H9 (cell line): ENCODE data around the gene CDK5. TPM values are rescaled to one million over a fixed set of nuclear protein-coding genes. Genes with fewer than 3 reads are reported as not detected.

Experiments used
- DNase-seq: peaks from one replicate; pipeline ENCODE4 v3.0.0-alpha.2; 2017
- H2AFZ ChIP-seq: one replicate; pipeline ENCODE4 v1.6.1; 2013; ENCODE audit warnings: mild to moderate bottlenecking, low read length, control low read depth, moderate library complexity
- H2AK5ac ChIP-seq: 2 replicates; pipeline ENCODE4 v1.6.1; 2013; ENCODE audit warnings: low read length, control low read depth, mixed read lengths; ENCODE audit not compliant: insufficient read length
- H2BK120ac ChIP-seq: one replicate; pipeline ENCODE4 v1.6.1; 2013; ENCODE audit warnings: low read depth, mild to moderate bottlenecking, low read length, control low read depth, inconsistent platforms; ENCODE audit not compliant: poor library complexity, severe bottlenecking
- H2BK12ac ChIP-seq: 2 replicates; pipeline ENCODE4 v1.6.1; 2013; ENCODE audit warnings: low read length, control low read depth, mixed read lengths, low read depth; ENCODE audit not compliant: insufficient read length
- H2BK15ac ChIP-seq: 2 replicates; pipeline ENCODE4 v1.6.1; 2013; ENCODE audit warnings: low read depth, low read length, control low read depth
- H2BK20ac ChIP-seq: one replicate; pipeline ENCODE4 v1.6.1; 2013; ENCODE audit warnings: low read depth, mild to moderate bottlenecking, low read length, control low read depth, inconsistent platforms; ENCODE audit not compliant: poor library complexity, severe bottlenecking
- H2BK5ac ChIP-seq: 2 replicates; pipeline ENCODE4 v1.6.1; 2013; ENCODE audit warnings: low read length, control low read depth, mixed read lengths; ENCODE audit not compliant: insufficient read length
- H3K14ac ChIP-seq: 2 replicates; pipeline ENCODE4 v1.6.1; 2013; ENCODE audit warnings: low read length, control low read depth; ENCODE audit not compliant: insufficient read depth
- H3K18ac ChIP-seq: 2 replicates; pipeline ENCODE4 v1.6.1; 2013; ENCODE audit warnings: low read depth, mild to moderate bottlenecking, mixed read lengths, low read length, control low read depth; ENCODE audit not compliant: insufficient read length
- H3K23ac ChIP-seq: 2 replicates; pipeline ENCODE4 v1.6.1; 2013; ENCODE audit warnings: low read length, control low read depth, mixed read lengths, low read depth; ENCODE audit not compliant: insufficient read length
- H3K23me2 ChIP-seq: 2 replicates; pipeline ENCODE4 v1.6.1; 2013; ENCODE audit warnings: low read depth, mild to moderate bottlenecking, mixed read lengths, low read length, control low read depth; ENCODE audit not compliant: insufficient read length, poor library complexity, severe bottlenecking
- H3K27ac ChIP-seq: 2 replicates; pipeline ENCODE4 v1.5.1; 2013; ENCODE audit warnings: low read length, control low read depth, mixed read lengths, low read depth; ENCODE audit not compliant: insufficient read length
- H3K27me3 ChIP-seq: 2 replicates; pipeline ENCODE4 v1.6.1; 2013; ENCODE audit warnings: low read length, control low read depth, inconsistent platforms; ENCODE audit not compliant: insufficient read depth
- H3K4ac ChIP-seq: 2 replicates; pipeline ENCODE4 v1.6.1; 2013; ENCODE audit warnings: low read depth, mild to moderate bottlenecking, control low read depth, inconsistent platforms, low read length, moderate library complexity
- H3K4me1 ChIP-seq: 2 replicates; pipeline ENCODE4 v1.6.1; 2013; ENCODE audit warnings: low read length, control low read depth, inconsistent platforms; ENCODE audit not compliant: insufficient read depth
- H3K4me2 ChIP-seq: 2 replicates; pipeline ENCODE4 v1.6.1; 2013; ENCODE audit warnings: low read length, control low read depth, mixed read lengths; ENCODE audit not compliant: insufficient read length, insufficient read depth
- H3K56ac ChIP-seq: 2 replicates; pipeline ENCODE4 v1.6.1; 2013; ENCODE audit warnings: low read depth, mild to moderate bottlenecking, mixed read lengths, low read length, control low read depth; ENCODE audit not compliant: insufficient read length
- H3K79me1 ChIP-seq: 2 replicates; pipeline ENCODE4 v1.6.1; 2013; ENCODE audit warnings: low read depth, mild to moderate bottlenecking, moderate library complexity, low read length, control low read depth, inconsistent platforms; ENCODE audit not compliant: insufficient read depth, poor library complexity, severe bottlenecking
- H3K79me2 ChIP-seq: 2 replicates; pipeline ENCODE4 v1.6.1; 2013; ENCODE audit warnings: low read length, control low read depth, inconsistent platforms; ENCODE audit not compliant: insufficient read depth
- H3K9ac ChIP-seq: 2 replicates; pipeline ENCODE4 v1.6.1; 2013; ENCODE audit warnings: low read length, control low read depth, mixed read lengths; ENCODE audit not compliant: insufficient read length; ENCODE audit errors: extremely low read depth
- H3K9me3 ChIP-seq: one replicate; pipeline ENCODE4 v1.6.1; 2013; ENCODE audit warnings: low read depth, low read length, inconsistent platforms; ENCODE audit not compliant: control insufficient read depth
- H3T11ph ChIP-seq: one replicate; pipeline ENCODE4 v1.6.1; 2013; ENCODE audit warnings: mild to moderate bottlenecking, low read length, control low read depth, inconsistent platforms
- H4K20me1 ChIP-seq: one replicate; pipeline ENCODE4 v1.6.1; 2013; ENCODE audit not compliant: control insufficient read depth, insufficient read length, insufficient read depth
- H4K5ac ChIP-seq: 2 replicates; pipeline ENCODE4 v1.6.1; 2013; ENCODE audit warnings: low read depth, mild to moderate bottlenecking, mixed read lengths, low read length, control low read depth; ENCODE audit not compliant: insufficient read length
- H4K8ac ChIP-seq: replicated peaks from 2 replicates; pipeline ENCODE4 v1.6.1; 2013; ENCODE audit warnings: low read length, control low read depth, mixed read lengths, low read depth; ENCODE audit not compliant: insufficient read length
- H4K91ac ChIP-seq: 2 replicates; pipeline ENCODE4 v1.6.1; 2013; ENCODE audit warnings: low read depth, mild to moderate bottlenecking, moderate library complexity, mixed read lengths, low read length, control low read depth; ENCODE audit not compliant: insufficient read length
- H3K27ac Mint-ChIP-seq, 3 experiments: 2 replicates in 2 of 3; 3 replicates in 1 of 3; pipeline ENCODE4 v1.8.0; 2020 to 2021; ENCODE audit warnings: mixed read lengths in 3 of 3, mild to moderate bottlenecking in 1 of 3, moderate library complexity in 1 of 3
- H3K27me3 Mint-ChIP-seq: 2 replicates; pipeline ENCODE4 v1.8.0; 2021; ENCODE audit warnings: low read depth, mild to moderate bottlenecking, moderate library complexity, mixed read lengths
- H3K36me3 Mint-ChIP-seq, 3 experiments: 2 replicates in 2 of 3; 3 replicates in 1 of 3; pipeline ENCODE4 v1.8.0; 2020 to 2021; ENCODE audit warnings: low read depth in 3 of 3, mixed read lengths in 3 of 3; ENCODE audit not compliant: insufficient read depth in 1 of 3
- H3K4me1 Mint-ChIP-seq, 2 experiments: 2 replicates each; pipeline ENCODE4 v1.8.0; 2020; ENCODE audit warnings: mixed read lengths in 2 of 2
- H3K4me3 Mint-ChIP-seq, 2 experiments: 2 replicates in 1 of 2; 3 replicates in 1 of 2; pipeline ENCODE4 v1.8.0; 2020 to 2021; ENCODE audit warnings: mild to moderate bottlenecking in 2 of 2, mixed read lengths in 2 of 2, moderate library complexity in 1 of 2
- H3K9me3 Mint-ChIP-seq, 2 experiments: 2 replicates in 1 of 2; 3 replicates in 1 of 2; pipeline ENCODE4 v1.8.0; 2020; ENCODE audit warnings: mild to moderate bottlenecking in 2 of 2, mixed read lengths in 2 of 2, moderate library complexity in 1 of 2
- WGBS: extraction: QIAGEN DNeasy Blood & Tissue Kit; methylation state at CpG from one replicate; pipeline ENCODE4 v1.1.7; 2013; ENCODE audit warnings: missing lambda C conversion rate, low lambda C conversion rate, mixed read lengths; ENCODE audit not compliant: insufficient read length; ENCODE audit errors: extremely low coverage; 5-methylcytosine and 5-hydroxymethylcytosine counted together
- total RNA-seq: library from RNA; stranded (reverse); gene quantifications from 2 replicates; pipeline ENCODE4 v1.2.1, GENCODE V29; 2021
- TF ChIP-seq, protein P1 (sequence below): fragments of 200-600 bp; sonication (generic); conservative IDR thresholded peaks from 3 replicates; pipeline ENCODE4 v1.8.0; 2021; ENCODE audit warnings: antibody characterized with exemption, mild to moderate bottlenecking

The CDK5 gene
- total RNA-seq, 1 experiment from 2014 or later, result 19.9 TPM

DNA sequence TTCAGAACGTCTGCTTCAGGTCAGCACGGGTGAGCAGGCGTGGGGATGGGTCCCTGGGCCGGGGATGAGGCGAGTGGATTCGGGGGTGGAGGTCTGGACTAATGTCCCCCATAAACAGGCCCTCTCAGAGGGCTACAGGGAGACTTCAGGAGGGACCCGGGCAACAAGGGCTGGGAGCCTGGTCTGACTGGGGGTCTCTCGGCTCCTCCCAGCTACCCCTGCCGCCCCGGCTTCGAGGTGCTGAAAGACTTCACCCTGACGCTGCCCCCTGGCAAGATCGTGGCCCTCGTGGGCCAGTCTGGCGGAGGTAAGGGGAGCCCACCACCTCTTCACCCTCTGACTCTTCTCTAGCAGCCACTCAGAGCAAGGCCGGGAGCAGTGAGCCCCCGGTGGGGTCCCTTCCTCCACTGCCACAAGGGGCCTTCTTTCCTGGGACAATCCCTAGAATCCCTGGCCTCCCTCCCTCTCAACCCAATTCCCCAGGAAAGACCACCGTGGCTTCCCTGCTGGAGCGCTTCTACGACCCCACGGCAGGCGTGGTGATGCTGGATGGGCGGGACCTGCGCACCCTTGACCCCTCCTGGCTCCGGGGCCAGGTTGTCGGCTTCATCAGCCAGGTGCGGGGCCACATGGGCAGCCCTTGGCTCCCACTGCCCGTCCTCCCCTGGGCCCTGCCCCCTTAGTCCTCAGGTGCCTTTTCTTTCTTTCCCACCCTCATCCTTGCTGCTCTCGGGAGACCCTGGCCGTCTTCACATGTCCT lies 16.9 kb downstream of the CDK5 start:
- Histone ChIP-seq H2AFZ (no peak overlapping the region), H3K79me2 (no peaks in the 10 kb centered on the region), H3K4ac (no peak overlapping the region), H4K20me1 (no peaks in the 10 kb centered on the region), H3K4me2 (no peak overlapping the region), H3T11ph (no peak overlapping the region), H3K18ac (no peak overlapping the region), H3K23me2 (no peaks in the 10 kb centered on the region), H3K9ac (no peak overlapping the region), H3K14ac (no peak overlapping the region), H3K79me1 (no peaks in the 10 kb centered on the region), H2BK15ac (no peak overlapping the region), H2BK12ac (no peak overlapping the region), H3K9me3 (no peaks in the 10 kb centered on the region), H3K4me1 (no peaks in the 10 kb centered on the region), H3K56ac (no peak overlapping the region), H2BK20ac (no peak overlapping the region), H4K91ac (no peak overlapping the region), H2AK5ac (no peak overlapping the region), H3K27me3 (no peaks in the 10 kb centered on the region), H3K27ac (no peak overlapping the region), H2BK120ac (no peak overlapping the region), H2BK5ac (no peak overlapping the region), H4K8ac (no peak overlapping the region), H3K23ac (no peak overlapping the region), H4K5ac (no peak overlapping the region)
- H3K27me3 Mint-ChIP-seq, result peaks cover 5% of the 10 kb centered on the region
- no CpG with 5 or more reads among the region's 30 CpGs for WGBS
- DNase-seq, result no peak
- H3K36me3 Mint-ChIP-seq, result no peaks in the 10 kb centered on the region; a peak in 2 of 7 replicates
- peaks cover 2% of the 10 kb centered on the region in 2 experiments; a peak in 1 of 4 replicates for H3K4me1 Mint-ChIP-seq
- H3K9me3 Mint-ChIP-seq, result no peaks in the 10 kb centered on the region; a peak in 1 of 5 replicates
- no peak overlapping the region for H3K4me3 Mint-ChIP-seq
- no peak overlapping the region for H3K27ac Mint-ChIP-seq
- TF ChIP-seq, protein P1, sequence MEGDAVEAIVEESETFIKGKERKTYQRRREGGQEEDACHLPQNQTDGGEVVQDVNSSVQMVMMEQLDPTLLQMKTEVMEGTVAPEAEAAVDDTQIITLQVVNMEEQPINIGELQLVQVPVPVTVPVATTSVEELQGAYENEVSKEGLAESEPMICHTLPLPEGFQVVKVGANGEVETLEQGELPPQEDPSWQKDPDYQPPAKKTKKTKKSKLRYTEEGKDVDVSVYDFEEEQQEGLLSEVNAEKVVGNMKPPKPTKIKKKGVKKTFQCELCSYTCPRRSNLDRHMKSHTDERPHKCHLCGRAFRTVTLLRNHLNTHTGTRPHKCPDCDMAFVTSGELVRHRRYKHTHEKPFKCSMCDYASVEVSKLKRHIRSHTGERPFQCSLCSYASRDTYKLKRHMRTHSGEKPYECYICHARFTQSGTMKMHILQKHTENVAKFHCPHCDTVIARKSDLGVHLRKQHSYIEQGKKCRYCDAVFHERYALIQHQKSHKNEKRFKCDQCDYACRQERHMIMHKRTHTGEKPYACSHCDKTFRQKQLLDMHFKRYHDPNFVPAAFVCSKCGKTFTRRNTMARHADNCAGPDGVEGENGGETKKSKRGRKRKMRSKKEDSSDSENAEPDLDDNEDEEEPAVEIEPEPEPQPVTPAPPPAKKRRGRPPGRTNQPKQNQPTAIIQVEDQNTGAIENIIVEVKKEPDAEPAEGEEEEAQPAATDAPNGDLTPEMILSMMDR, result no peak
